Stomach (tissue), 4 donors: ENCODE data around the gene DNAAF9.

ENCODE experiments used
- CTCF ChIP-seq, 7 experiments: fragments of 450-650 bp in 4 of 7; fragments of 200-600 bp in 3 of 7; sonication (generic) in 3 of 7; IDR thresholded peaks; one replicate each; pipeline ENCODE4 v1.5.1; 2016 to 2019; ENCODE audit warnings: antibody characterized with exemption in 7 of 7, control low read depth in 2 of 7, mild to moderate bottlenecking in 1 of 7
- EP300 ChIP-seq: sonication (generic); formaldehyde crosslinking; IDR thresholded peaks from one replicate; pipeline ENCODE4 v1.6.1; 2017; ENCODE audit warnings: antibody characterized with exemption
- POLR2A ChIP-seq, 4 donors: fragments of 450-650 bp; IDR thresholded peaks; one replicate each; pipeline ENCODE4 v1.6.1; 2016; ENCODE audit warnings: antibody characterized with exemption in 4 of 4, control low read depth in 2 of 4, mild to moderate bottlenecking in 1 of 4, moderate library complexity in 1 of 4

DNA sequence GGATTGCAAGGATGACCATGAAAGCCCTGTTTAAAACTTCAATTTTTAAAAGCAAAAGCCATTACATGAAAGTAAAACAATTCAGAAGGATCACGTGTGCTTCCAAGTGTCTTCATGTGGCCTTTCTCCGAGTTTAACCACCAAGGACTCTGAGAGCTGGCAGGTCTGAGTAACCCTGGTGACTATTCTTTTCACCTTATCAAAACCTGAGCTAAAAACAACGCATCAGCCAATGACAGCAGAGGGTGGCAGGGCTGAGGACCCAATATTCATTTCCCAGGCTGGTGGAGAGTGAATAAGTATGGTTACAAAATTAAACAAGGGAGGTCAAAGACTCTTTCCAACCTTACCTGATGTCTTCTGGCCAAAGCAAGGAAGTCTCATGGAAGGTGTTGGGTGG, 46.7 kb downstream of the DNAAF9 start:
- TF ChIP-seq POLR2A (IDR thresholded peaks at IDR 0.05) (no peak), CTCF (IDR thresholded peaks at IDR 0.05) (no peak), EP300 (no peak)
